T-helper 1 cell treated with Interleukin-12 subunit alpha and Interleukin-12 subunit beta and Interleukin-4 antibody, amounts not matched to agents 30 ng/mL and 1 ng/mL, for 36 hours (primary cell): ENCODE results near the gene POU6F2. TPM values are rescaled to one million over a fixed set of nuclear protein-coding genes. Genes with fewer than 3 reads are reported as not detected.
"Not testable (repeated sequence)": the region's sequence is repeated elsewhere in the genome, so short reads cannot be mapped to it uniquely, and the experiment has no call there.

Experiments used
- intact Hi-C: fragments of 100-400 bp; cut with micrococcal nuclease; formaldehyde crosslinking; loops from one replicate; pipeline ENCODE4 v1.15.1; 2024
- total RNA-seq: library from RNA; stranded (reverse); gene quantifications from 2 replicates; pipeline ENCODE4 v1.2.3, GENCODE V29; 2022

Gene POU6F2
- total RNA-seq = 0.12 and 0.32 TPM in 2 replicates

DNA sequence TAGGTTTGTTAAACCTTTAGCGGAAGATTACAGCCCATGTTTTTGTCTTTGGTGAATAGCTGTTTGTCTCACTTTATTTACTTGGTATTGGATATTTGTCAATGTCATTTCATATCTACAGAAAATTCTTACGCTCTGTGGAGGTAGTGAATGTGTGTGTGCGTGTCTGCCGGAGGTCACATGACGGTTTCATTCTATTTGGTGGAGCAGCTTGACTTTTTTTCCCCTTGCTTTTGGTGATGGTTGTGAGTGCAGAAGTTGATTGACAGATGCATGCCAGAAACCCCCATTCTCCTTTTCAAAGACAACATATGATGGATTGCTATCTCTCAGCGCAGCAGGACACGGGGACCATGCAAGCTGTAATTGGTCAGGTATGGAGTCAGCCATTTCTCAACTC lies at the start of gene POU6F2:
POU6F2 (plus strand) TSS at position 225 of the 400 bp plus-strand sequence; CDS start at position 270, 45 bp downstream.
- intact Hi-C loops = no loop called here

DNA sequence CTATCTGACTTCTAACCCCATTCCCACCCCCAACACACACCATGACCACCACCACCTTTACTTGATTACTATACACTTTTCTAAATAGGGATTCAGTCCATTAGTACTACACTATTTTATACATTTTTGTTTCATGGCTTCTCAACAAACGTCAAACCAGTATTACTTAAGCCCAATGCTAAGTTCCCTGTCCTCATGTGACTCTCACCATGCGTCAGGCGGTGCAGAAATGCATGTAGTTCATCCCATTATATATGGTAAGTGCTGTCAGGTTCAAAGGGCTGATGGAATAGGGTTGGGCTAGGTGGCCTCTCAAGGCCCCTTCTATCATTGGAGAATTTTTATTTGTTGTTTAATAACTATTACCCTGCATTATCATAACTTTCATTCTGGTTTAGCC lies 49.2 kb upstream of the POU6F2 start:
- intact Hi-C loops = loop anchor here (10.0 kb wide), 1 partner anchor 64 kb away; no protein-coding TSS in a partner anchor

DNA sequence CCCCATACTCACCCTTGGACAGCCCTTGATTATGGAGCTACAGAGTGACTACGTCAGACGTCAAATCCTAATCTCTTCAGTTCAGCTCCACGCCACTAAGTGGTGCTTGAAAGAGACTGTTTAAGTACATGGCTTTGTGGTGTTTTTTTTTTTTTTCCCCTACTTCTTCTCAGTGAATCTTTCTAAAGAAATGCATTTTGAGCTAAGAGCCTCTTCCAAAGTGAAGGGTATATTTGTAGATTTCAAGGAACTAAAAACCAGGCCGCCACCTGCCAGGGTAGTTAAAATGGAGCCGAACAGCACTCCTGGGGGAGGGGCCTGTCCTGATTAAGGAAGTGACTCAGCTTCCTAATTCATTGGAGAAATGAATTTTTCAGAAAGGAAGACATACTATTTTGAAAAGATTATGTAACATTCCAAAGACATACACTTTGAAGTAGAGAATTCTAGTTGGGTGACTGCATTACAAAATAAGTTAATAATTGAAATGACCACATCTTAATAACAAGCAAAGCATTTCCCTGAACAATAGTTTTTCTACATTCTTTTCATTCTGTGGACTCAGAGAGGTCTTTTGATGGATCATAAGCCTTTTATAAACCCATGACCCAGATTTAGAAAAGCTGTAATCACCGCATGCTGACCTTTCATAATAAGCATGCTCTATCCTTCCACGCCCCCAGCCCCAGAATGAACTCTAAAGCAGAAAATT lies 48.1 kb upstream of the POU6F2 start:
- intact Hi-C loops = loop anchor here (10.0 kb wide), 1 partner anchor 65 kb away; no protein-coding TSS in a partner anchor

- intact Hi-C loops = loop anchor here (1.0 kb wide), 3 partner anchors 135 to 588 kb away; no protein-coding TSS in a partner anchor
Observed at GRCh38 chr7:38932509-38933168, 45.1 kb upstream of the POU6F2 start.

- intact Hi-C loops = no loop called here
Observed at GRCh38 chr7:38934051-38934450, 43.7 kb upstream of the POU6F2 start.

- intact Hi-C loops = no loop called here
Observed at GRCh38 chr7:38934536-38934935, 43.2 kb upstream of the POU6F2 start.

GRCh38 chr7:38936641-38937040 lies 41.1 kb upstream of the POU6F2 start:
- intact Hi-C loops = no loop called here

DNA sequence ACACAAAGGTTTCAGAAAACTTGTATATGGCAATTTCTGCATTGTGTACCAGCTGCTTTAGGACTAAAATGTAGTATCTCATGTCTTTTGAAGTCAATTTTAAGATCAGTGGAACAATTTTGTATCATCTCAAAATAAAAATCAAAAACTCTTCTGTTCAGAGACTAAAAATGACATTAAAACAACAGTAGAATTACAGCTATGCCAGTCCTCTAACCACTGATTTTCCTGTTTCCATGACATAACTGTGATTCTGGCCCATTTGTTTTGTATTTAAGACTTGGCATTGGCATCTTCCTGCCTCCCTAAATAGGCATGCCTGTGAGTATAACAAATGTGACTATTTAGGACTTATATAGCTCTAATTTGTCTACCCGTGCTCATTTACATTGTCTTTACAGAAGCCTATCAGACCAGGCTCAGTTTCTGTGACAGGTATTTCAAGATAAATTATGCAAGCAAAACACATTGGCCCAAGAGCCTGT lies 39.7 kb upstream of the POU6F2 start:
- intact Hi-C loops = no loop called here

DNA sequence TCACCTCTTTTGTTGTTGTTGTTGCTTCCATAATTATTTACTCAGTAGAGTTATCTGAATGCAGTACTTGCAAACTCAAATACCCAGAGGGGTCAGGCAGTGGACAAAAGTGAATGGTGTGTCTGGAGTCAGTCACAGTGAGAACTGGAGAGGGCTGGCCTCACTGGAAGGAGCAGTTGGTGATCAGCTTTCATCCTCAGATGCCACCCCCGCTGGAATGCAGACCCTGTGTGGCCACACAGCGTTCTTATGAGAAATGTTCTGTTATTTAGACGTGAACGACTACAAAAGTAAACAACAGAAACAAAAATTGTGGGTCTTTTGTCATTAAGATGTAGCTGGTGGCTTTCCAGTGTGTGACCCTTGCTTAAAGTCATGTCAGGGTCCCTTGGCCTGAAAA lies 39.1 kb upstream of the POU6F2 start:
- intact Hi-C loops = no loop called here

GRCh38 chr7:38940774-38941173 lies 36.9 kb upstream of the POU6F2 start:
- intact Hi-C loops = no loop called here

DNA sequence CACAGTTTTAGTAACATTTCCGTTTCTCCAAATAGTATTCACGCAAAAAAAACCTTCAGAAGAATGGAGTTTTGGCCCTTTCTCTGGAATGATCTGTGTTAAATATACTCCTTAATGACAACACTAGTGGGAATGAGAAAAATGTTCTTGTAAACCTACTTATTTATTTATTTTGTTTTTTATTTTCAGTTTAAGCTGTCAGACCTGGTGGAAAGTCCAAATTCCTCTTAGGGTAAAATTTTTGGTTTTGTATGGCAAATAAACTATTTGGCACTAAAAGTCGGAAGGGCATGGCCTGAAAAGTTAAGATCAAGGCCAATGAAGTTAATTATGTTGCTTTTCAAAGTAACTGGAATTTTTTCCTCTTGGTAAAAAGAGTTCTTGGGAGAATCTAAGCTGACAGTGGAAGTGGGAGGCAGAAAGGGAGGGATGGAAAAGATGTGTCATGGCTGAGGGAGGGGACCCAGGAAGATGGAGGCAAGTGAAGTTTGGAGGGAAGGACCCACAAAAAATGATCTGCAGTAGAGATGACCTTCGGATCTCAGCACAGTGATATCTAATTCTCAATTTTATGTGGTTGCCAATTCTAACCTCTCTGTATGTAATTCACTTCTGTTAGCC lies 35.2 kb upstream of the POU6F2 start:
- intact Hi-C loops = no loop called here

- intact Hi-C loops = not testable (repeated sequence)
Observed at GRCh38 chr7:38947541-38947940, 30.2 kb upstream of the POU6F2 start.

- intact Hi-C loops = no loop called here
Observed at GRCh38 chr7:38950309-38950708, 27.4 kb upstream of the POU6F2 start.

- intact Hi-C loops = no loop called here
Observed at GRCh38 chr7:38951213-38951612, 26.5 kb upstream of the POU6F2 start.

GRCh38 chr7:38953227-38953626 lies 24.5 kb upstream of the POU6F2 start:
- intact Hi-C loops = no loop called here

DNA sequence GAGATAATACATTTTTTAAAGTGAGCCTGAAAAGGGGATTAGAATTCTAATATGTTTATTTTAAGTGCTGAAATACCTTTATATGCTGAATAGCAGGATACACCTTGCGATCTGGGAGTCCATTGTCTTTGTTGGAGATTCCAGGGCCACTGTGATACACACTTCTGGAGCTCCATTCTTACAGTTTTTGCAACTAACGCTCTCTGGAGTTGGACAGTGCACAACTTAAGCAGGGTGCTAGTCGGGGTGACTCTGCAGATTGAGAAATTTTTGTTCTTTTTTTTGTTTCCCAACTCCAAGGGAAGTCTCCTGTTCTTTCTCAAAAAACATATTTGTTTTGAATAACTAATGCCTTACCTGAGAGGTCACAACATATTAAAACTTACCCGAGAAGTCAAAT lies 23.7 kb upstream of the POU6F2 start:
- intact Hi-C loops = no loop called here

- intact Hi-C loops = no loop called here
Observed at GRCh38 chr7:38955892-38956291, 21.8 kb upstream of the POU6F2 start.

GRCh38 chr7:38962028-38962427 lies 15.7 kb upstream of the POU6F2 start:
- intact Hi-C loops = no loop called here

- intact Hi-C loops = no loop called here
Observed at GRCh38 chr7:38964921-38965320, 12.8 kb upstream of the POU6F2 start.

DNA sequence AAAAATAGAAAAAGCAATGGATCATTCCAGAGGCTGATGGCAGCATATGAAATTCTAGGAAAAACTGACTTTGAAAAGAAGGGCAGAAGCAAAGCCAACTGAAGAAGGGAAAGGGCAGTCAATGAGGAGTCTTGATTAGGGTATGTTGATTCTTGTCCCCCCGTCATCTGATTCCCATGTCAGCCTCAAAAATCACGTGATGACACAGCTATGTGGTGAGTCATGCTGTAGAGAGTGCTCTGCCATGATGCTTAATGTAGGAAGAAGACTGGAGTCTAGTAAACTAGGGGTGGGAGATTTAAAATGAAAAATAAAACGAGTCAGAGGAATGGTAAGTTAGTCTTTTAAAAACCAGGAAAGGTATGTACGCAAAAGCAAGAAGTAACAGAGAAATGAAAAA lies 3.9 kb upstream of the POU6F2 start:
- intact Hi-C loops = no loop called here

GRCh38 chr7:38975944-38976392 lies 1.7 kb upstream of the POU6F2 start:
- intact Hi-C loops = no loop called here

DNA sequence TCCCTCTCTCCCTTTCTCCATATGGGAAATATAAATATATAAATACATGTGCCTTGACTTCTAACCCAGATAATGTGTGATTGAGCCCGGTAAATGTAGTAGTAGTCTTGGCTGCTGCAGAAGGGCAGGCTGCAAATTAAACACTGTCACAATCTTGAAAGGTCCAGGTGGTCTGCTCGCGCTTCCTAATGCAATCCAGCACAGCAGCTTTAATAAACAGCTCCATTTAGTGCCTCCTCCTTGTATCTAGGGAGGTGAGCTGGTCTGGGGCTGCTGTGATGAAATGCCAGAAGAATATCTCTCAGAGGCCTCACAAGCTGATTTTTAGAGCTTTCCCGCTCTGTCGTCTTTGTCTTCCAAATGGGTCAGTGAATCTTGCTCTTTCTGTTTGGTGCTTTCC lies 782 bp downstream of the POU6F2 start:
- intact Hi-C loops = no loop called here
